Measurements from ENCODE around the gene TIMM22.
"Not testable (repeated sequence)": the region's sequence is repeated elsewhere in the genome, so short reads cannot be mapped to it uniquely, and the experiment has no call there.

Gene TIMM22

GRCh38 chr17:1038459-1039122 lies 41.7 kb downstream of the TIMM22 start:
- DNase-seq (ENCODE audit: low read depth, low spot score) = no peak

- no peak for DNase-seq (ENCODE audit: low read depth, low spot score)
Observed at GRCh38 chr17:1039123-1039507, 42.2 kb downstream of the TIMM22 start.

- no peak for DNase-seq (ENCODE audit: low read depth, low spot score)
Observed at GRCh38 chr17:1039511-1040215, 42.7 kb downstream of the TIMM22 start.

GRCh38 chr17:1040216-1040600 lies 43.3 kb downstream of the TIMM22 start:
- no peak for DNase-seq (ENCODE audit: low read depth, low spot score)

DNA sequence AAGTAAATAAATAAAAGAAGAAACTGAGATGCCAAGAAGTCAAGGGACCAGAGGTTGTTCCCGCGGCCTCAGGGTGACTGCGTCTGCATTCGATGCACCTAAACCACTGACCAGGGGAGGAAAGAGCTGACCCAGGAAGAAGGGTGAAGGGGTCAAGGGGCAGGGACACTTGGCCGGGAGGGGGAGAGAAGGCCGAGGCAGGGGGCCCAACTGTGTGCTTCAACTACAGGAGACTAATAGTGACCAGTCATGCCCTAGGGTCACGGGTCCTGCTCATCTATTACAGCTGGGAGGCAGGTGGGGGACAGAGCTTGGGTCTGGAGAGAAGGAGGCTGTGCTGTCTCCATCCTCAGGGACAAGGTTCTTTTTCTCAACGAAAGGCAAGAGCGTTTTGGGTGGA lies 44.8 kb downstream of the TIMM22 start:
- no peak for DNase-seq (ENCODE audit: low read depth, low spot score)

GRCh38 chr17:1042486-1042885 lies 45.6 kb downstream of the TIMM22 start:
- no peak for DNase-seq (ENCODE audit: low read depth, low spot score)

- DNase-seq (ENCODE audit: low read depth, low spot score) = no peak
Observed at GRCh38 chr17:1043601-1044251, 46.8 kb downstream of the TIMM22 start.

DNA sequence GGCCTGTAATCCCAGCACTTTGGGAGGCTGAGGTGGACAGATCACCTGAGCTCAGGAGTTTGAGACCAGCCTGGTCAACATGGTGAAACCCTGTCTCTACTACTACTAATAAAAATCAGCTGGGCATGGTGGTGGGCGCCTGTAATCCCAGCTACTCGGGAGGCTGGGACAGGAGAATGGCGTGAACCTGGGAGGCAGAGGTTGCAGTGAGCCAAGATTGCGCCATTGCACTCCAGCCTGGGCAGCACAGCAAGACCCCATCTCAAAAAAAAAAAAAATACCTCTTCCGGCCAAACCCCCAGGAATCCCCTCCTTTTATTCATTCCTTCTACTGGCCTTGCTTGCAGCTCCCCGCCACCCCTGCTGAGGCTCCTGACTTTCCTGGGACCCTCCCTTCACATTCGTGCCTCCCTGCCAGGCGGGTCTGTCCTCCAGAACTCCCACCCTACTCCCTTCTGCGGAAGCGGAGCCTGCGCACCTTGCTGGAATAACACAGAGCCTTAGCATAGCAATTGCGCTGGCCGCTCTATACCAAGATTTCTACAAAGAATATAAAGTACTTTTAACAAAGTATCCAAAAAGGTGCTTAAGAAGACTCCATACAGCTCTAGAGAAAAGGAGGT lies 47.6 kb downstream of the TIMM22 start:
- DNase-seq (ENCODE audit: low read depth, low spot score) = not testable (repeated sequence)

GRCh38 chr17:1045456-1045855 lies 48.5 kb downstream of the TIMM22 start:
- DNase-seq (ENCODE audit: low read depth, low spot score) = no peak

DNA sequence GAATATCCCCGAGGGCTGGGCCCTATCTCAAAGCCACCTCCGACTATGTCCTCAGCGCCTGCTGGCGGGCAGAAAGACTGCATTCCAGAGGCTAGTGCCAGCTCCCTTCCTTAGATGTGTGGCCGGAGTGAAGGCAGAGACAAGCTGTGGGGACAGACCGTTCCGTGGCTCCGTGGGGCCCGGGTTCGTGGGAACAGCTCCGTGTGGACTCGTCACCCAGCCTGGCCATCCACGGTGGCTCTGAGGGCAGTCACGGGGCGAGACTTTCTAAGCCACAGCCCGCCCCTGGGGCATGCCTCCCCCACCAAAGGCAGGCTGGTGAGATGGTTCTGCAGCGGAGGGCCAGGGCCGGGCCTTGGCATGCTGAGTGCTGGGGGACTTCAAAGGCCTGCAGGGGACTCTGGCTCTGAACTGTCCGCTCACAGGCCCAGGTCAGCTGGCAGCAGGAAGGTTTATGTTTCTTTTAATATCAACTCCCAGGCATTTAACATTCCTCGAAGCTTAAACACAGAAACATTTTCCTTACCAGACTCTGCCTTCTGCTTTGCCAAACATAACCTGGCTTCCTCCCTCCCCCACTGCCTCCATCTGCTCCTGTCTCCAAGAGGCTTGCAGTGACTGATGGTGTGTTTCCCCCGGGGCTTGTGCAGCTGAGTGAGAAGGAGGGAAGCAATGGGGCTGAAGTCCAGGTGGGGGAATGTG lies 50.4 kb downstream of the TIMM22 start:
- DNase-seq (ENCODE audit: low read depth, low spot score) = no peak

- DNase-seq (ENCODE audit: low read depth, low spot score) = no peak
Observed at GRCh38 chr17:1047879-1048470, 51.0 kb downstream of the TIMM22 start.

- DNase-seq (ENCODE audit: low read depth, low spot score) = not testable (repeated sequence)
Observed at GRCh38 chr17:1048516-1049115, 51.7 kb downstream of the TIMM22 start.

GRCh38 chr17:1049446-1050225 lies 52.7 kb downstream of the TIMM22 start:
- DNase-seq (ENCODE audit: low read depth, low spot score) = no peak

DNA sequence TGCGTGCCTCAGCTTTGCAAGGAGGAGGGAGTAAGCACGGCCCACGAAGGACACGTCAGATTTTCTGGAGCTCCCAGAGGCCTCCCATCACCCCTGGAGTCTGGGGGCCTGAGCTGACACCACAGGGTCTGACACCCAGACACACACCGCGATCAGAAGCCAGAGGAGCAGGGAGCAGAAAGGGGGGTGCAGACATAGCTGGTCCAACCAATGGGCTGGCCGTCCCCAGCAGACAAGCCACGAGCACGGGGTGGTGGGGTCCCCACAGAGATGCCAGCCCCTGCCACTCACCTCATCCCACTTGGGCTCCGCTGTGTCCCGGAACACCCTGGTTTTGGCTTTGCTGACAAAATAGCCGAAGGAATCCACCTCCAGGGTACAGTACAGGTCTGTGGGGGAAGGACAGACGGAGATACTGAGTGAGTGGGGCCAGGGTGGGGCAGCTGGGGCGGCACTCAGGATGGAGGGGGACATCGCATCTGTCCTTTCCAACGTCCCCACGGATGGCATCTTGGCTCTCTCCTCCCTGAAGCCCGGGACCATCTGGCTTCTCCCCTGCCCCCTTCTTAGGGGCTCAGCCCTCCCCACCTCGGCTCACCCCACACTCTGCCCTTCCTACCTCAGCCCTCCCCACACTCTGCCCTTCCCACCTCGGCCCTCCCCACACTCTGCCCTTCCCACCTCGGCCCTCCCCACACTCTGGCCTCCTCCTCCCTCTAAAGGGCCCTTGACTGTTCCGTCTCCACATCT lies 53.5 kb downstream of the TIMM22 start:
- no peak for DNase-seq (ENCODE audit: low read depth, low spot score)

DNA sequence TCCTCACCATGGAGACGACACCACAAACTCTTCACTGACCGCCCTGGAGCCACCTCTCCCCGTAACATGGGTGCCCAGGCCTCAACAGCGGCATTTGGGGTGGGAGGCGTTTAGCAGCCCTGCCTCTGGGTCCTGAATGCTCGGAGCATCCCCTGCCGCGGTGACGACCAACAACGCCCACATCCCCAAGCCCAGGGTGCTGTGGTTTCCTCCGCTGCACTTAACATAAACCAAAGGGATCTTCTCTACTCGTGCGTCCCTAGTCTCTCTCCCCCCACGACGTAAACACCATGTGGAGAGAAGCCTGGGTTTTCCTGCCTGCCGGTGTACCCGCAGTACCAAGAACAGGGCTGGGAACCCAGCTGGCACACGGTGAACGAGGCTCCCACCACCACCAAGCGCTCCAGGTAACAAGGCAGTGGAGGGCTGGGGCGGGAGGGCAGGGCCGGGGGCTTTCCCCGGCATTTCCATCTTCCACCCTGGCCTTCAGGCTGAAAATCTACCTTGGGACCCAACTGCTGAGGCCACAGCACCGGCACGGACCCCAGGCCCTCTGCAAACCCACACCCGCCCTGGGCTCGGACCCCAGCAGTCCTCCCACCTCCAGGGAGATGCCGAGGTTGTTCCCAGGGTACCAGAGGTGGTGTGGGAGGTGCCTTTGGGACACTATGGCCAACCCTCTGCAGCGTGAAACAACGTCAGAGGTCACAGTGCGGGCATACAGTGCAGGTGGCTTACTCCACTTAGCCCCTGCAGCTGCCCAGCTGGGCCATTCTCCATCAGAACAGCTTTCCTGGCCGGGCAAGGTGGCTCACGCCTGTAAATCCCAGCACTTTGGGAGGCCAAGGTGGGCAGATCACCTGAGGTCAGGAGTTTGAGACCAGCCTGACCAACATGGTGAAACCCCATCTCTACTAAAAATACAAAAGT lies 54.3 kb downstream of the TIMM22 start:
- no peak for DNase-seq (ENCODE audit: low read depth, low spot score)
